DMS153 treated with DMSO at 0.1 percent for 48 hours (cell line): ENCODE results near the gene KCNMB3.
"Not testable (repeated sequence)": the region's sequence is repeated elsewhere in the genome, so short reads cannot be mapped to it uniquely, and the experiment has no call there.

Source experiments
- DNase-seq: peaks from one replicate; lab custom pipeline; 2025; ENCODE audit not compliant: unreplicated experiment; lab: John Stamatoyannopoulos, UW

The KCNMB3 gene

DNA sequence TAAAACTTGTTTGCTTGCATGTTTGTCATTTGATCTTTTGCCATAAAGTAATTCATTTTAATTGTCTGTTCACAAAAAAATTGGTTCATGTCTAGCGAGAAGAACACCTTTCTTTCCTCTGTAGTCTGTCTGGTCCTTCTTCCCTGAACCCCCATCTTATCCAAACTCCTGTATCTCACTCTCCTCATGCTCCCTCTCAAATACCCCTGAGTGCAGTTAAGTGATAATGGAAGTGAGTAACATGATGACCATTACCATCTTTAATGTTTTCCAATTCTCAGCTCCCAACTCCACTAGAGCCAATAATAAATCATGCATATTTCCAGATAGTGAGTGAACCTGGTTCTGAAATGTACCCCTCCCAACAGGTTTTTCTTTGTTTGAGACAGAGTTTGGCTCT is 14.2 kb upstream of the KCNMB3 start:
- DNase-seq: no peak

DNA sequence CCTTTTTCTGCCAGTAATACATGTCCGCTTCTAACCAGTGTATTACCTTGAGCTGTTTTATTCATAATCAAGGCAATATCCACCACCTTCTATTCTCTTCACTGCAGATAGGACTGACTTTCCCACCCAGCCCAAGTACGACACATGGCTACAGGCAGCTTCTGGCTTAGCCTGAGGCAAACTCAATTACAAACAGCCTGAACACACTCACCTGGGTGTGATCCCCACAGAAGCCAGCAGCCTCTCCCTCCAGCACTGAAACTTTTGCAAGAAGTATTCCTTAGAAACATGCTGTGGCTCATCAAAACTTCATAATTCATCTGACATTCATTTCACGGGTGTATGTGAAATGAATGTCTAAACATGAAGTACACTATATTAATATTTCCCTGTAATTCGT is 13.5 kb upstream of the KCNMB3 start:
- no peak for DNase-seq

DNA sequence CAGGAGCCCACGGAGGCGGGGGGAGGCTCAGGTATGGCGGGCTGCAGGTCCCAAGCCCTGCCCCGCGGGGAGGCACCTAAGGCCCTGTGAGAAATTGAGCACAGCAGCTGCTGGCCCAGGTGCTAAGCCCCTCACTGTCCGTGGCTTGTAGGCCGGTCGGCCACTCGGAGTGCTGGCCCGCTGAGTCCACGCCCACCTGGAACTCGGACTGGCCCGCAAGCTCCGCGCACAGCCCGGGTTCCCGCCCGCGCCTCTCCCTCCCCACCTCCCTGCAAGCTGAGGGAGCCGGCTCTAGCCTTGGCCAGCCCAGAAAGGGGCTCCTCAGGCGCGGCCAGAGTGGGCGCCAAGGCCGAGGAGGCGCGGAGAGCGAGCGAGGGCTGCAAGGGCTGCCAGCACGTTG is 12.2 kb upstream of the KCNMB3 start:
- no peak for DNase-seq

DNA sequence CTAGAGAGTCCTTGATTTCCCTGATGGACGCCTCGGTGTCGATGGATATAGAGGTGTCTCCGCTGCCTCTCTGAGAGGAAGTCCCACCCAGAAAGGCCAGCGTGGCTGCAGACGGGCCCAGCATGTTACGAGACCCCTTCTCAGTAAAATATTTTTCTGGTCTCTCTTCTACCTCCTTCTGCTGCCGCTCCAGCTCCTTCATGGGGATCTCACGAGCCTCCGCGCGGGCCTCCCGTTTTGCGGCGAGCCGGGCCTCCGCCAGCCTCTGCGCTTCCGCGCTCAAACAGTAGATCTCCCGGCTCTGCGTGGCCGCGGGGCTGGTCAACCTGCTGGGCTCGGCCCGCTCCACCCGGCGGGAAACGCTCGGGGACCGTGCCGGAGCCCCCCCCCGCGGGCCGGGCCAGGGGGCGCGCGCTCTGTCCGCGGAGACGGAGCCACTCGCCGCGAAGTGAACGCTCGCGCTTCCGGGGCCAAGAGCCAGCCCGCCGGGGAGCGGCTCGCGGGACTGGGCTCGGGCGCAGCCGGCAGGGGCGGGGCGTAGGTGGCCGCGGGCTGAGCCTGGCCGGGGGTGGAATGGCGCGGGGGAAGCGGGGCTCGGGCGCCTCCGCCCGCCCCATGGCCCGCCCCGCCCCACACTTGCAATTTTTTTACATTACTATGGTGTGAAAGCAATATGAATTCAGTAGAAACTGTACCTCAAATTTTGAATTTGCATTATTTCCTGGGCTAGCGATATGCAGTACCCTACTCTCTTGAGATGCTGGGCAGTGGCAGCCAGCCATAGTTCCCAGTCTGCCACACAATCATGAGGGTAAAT is 10.2 kb upstream of the KCNMB3 start:
- DNase-seq: peak; percentile 54

DNA sequence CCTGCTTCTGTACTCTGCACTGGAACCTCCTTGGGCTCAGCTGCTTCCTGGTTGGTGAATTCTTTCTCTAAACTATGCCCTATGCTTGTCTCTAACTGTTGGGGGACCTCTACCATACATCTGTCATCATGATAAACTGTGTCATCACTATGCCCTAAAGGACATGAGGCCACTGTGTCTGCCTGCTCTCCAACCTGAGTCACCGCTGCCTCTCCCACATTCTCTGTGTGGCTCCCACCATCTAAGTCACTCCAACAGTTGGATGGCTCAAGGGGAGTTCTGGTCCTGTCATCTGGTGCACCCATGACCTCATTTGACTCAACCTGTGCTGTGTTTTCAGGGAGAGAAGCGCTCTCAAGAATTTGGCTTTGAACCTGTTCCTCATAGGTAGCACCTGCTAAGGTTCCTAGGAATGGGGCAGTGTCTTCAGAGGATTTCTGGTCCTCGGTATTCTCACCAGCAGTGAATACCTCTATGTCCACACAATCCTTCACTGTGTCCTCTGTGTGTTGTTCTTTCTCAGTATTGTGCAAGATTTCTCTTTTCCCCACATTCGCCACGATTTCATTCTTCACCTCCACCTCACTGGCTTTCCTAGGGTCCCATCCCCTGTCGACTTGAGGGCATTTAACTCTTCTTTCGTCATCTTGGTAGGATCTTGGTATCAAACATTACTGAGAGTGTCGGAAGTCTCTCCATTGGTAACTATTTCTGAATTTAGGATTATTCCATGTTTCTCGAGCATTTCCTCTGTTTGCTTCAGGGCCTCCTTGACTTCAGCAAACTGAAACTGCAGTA is 9.2 kb upstream of the KCNMB3 start:
- not testable (repeated sequence) for DNase-seq

DNA sequence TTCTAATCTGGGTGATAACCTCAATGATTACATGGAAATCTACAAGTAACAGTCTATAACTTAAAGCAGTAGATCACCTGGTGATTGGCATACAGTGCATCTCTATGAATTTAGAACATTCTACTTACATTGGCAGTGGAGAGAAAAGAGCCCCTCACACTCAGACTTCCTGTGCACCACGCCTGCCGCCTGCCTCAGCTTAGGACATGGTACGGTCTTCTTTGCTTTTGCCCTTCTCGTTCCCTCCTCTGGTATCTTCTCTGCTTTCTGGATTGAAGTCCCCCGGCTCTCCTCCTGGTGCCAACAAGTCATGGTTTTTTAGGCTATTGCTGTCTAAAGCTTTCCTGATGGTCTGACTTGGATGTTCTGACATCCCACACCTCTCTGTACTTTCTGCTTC is 7.9 kb upstream of the KCNMB3 start:
- DNase-seq: no peak

DNA sequence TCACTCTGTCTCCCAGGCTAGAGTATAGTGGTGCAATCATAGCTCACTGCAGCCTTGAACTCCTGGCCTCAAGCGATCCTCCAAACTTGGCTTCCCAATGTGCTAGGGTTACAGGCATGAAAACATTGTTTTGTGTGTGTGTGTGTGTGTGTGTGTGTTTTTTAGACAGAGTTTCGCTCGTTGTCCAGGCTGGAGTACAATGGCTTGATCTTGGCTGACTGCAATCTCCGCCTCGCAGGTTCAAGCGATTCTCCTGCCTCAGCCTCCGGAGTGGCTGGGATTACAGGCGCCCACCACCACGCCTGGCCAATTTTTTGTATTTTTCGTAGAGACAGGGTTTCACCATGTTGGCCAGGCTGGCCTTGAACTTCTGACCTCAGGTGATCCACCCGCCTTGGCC is 6.8 kb upstream of the KCNMB3 start:
- DNase-seq: not testable (repeated sequence)

DNA sequence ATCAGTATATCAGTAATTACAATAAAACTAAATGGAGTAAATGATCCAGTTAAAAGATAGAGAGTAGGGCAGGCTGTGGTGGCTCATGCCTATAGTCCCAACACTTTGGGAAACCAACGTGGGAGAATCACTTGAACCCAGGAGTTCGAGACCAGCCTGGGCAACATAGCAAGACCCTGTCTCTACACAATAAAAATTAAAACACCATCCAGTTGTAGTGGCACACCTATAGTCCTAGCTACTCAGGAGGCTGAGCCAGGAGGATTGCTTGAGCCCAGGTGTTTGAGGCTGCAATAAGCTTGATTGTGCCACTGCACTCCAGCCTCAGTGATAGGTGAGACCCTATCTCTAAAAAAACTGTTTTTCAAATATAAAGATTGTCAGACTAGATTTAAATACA is 5.9 kb upstream of the KCNMB3 start:
- no peak for DNase-seq

DNA sequence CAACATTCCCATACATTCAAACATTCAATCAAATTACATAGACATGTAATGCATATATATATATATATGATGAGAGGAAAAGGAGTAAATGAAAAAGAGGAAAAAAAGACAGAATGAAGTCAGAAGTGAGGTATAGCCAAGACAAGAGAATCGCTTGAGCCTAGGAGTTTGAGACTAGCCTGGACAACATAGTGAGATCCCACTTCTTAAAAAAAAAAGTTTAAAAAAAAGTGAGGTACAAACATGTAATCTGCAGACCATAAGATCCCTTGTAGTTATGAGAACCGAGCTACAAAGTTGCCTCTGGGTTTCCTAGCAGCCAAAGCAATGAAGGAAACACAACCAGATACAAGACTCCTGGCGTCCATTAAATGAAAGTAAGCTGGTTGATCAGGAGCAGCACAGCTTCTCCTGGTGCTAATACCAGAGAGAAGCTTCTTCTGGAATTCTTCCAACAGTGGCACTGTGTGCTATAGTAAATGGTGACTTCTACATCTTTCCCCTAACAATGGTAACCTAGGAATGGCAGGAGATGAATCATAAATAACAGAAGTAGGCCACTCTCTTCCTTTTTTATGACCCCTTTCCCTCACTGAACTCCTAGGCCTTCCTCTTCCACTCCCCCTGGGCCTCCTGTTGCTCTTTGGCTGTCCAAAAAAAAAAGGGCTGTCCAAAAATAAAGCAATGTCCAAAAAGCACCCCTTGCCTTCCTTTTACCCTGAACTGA is 3.5 kb downstream of the KCNMB3 start:
- DNase-seq: no peak

DNA sequence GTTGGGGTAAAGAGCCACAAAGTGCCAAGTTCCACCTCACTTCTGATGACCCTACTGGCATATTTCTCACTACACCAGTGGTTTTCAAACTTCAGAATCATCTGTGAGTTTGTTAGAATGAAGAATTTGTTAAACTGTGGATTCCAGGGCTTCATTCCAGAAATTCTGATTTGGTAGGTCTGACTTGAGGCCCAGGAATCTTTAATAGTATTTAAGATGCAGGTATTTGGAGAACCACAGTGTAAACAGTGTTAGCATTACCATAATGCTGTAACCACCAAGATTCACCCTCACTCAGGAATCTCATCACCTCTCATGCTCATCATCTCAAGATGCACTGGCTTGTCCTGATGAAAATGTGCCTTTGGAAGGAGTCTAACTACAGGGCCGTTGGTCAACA is 6.0 kb downstream of the KCNMB3 start:
- DNase-seq: no peak

DNA sequence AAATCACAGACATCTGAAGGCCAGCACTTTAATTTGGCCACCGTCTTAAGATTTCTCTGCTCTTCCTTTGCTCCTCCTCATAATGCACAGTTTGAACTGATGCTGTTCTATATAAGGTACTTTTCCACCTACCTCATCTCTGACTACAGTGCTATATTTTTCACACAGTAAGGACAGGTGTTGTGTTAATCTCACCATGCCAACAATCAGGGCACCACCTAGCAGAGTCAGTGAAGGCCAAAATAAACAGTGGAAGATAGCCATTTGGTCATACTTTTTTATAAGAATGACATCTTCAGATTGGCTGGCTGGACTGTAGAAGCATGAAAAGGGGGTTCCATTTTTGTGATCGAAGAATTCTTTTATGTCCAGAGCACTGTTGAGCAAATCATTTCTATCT is 8.1 kb downstream of the KCNMB3 start:
- not testable (repeated sequence) for DNase-seq

DNA sequence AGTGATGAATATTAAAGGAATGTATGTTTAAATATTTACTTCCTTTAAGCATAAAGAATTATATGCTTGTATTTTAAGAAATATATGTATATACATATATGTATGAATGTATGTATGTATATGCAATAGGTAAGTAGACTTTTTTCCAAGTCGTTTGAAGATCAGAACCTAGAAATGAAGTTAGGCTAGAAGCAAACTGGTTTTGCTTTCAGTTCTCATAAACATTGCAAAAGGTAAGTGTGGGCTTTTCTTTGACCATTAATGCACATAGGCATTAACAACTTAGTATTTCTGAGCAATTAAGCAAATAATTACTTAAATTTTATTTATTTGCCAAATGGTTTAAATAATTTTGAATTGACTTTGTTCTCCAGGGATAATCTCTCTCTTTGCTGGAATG is 10.6 kb downstream of the KCNMB3 start:
- not testable (repeated sequence) for DNase-seq

DNA sequence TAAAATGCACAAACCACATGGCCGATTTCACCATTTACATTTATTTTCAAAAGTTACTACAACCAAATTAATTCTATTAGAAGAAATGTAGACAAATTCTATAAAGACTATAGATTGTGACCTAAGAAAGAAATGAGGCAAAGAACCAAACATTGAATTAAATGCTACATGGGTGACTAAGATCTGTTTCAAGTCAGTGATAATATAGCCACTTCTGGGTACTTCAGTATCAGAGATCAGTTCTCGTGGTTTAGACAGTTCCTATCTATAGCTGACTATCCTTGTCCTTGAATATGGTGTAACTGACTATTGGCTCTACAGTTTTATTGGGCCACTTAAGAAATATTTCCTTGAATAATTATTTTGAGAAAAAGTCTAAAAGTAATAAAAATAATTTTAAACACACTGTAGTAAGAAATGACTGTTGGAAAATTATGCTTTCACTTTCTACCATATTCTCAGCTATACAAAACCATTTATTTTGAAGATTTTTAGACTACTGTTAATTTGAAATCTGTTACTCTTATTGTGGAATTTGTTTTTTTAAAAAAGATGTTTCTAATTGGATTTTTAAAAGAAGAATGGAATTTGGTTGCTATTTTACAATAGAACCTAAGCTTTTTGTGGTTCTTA is 14.1 kb downstream of the KCNMB3 start:
- DNase-seq: no peak

DNA sequence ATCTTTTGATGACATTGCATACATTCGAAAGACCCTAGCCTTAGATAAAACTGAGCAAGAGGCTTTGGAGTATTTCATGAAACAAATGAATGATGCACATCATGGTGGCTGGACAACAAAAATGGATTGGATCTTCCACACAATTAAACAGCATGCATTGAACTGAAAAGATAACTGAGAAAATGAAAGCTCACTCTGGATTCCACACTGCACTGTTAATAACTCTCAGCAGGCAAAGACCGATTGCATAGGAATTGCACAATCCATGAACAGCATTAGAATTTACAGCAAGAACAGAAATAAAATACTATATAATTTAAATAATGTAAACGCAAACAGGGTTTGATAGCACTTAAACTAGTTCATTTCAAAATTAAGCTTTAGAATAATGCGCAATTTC is 16.7 kb downstream of the KCNMB3 start:
- no peak for DNase-seq

DNA sequence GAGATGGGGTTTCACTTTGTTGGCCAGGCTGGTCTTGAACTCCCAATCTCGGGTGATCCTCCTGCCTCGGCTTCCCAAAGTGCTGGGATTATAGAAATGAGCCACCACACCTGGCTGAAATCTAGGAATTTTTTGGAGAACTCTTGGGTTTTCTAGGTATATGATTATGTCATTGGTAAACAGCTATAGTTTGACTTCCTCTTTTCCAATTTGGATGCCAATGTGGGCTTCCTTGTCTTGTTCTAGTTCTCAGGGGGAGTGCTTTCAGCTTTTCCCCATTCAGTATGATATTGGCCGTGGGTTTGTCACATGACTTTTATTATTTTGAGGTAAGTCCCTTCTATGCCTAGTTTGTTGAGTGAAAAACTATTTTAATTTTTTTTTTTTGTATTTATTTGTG is 17.9 kb downstream of the KCNMB3 start:
- no peak for DNase-seq

DNA sequence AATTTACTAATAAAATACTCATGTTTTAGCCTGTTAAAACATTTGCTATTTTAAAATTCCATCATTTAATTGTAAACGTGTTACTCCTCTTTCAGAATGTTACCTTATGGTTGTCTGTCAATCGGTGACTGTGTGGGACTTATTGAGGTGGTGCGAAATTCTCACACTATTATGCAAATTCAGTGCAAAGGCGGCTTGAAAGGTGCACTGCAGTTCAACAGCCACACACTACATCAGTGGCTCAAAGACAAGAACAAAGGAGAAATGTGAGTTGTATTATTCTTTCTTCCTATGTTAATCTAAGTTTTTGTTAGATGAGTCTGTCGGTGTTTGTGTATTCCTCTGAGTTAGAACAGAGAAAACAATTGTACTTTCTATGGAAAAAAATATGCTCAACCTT is 21.7 kb downstream of the KCNMB3 start:
- DNase-seq: no peak

DNA sequence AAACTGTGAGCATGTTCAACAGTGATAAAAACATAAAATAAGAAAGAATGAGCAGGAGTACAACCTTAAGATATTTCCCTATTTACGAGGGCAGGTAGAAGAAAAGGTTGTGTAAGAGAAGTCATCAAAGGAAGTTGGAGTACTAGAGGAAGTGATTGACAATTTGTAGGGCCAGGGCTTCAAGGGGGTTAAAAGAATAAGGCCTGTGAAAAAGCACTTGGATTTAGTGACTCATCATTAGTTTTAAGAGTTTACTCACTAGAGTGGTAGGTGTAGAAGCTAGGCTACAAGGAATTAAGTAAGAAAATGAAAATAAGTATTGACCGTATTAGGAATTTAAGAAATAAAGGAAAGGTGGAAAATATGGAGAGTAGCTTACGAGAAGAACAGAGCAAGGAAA is 23.6 kb downstream of the KCNMB3 start:
- DNase-seq: no peak

DNA sequence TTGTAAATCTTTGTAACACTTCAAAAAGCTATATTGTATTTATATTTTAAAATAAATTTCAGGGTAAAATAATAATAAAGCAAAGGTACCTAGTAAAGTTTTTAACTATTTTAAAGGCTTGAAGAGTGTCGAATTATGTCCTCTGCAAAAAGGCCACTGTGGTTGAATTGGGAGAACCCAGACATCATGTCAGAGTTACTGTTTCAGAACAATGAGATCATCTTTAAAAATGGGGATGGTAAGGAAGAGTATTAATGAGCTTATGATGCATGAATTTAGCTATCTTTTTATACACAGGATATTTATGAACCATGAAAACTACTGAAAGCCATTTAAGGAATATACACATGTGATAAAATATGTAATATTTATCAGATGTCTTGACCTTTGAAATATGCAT is 26.3 kb downstream of the KCNMB3 start:
- no peak for DNase-seq

DNA sequence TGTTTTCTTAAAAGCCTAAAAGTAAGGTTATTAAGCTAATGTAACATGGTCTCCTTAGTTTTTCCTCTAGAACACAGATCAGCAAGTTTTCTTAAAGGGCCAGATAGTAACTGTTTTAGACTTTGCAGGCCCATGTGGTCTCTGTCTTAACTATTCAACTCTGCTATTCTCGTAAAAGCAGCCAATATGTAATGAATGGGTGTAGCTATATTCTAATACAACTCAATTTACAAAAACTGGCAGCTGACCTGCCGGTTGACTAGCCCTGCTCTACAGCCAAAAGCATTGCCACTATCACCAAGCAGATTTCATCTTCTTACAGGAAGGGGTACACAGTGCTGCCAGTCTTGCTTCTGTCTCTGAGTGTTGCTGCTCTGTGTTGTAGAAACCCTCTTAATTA is 27.4 kb downstream of the KCNMB3 start:
- DNase-seq: no peak

DNA sequence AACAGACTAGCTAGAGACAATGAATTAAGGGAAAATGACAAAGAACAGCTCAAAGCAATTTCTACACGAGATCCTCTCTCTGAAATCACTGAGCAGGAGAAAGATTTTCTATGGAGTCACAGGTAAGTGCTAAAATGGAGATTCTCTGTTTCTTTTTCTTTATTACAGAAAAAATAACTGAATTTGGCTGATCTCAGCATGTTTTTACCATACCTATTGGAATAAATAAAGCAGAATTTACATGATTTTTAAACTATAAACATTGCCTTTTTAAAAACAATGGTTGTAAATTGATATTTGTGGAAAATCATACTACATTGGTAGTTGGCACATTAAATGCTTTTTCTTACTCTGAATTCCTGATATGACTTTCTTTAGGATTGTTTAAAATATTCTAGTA is 32.7 kb downstream of the KCNMB3 start:
- not testable (repeated sequence) for DNase-seq

DNA sequence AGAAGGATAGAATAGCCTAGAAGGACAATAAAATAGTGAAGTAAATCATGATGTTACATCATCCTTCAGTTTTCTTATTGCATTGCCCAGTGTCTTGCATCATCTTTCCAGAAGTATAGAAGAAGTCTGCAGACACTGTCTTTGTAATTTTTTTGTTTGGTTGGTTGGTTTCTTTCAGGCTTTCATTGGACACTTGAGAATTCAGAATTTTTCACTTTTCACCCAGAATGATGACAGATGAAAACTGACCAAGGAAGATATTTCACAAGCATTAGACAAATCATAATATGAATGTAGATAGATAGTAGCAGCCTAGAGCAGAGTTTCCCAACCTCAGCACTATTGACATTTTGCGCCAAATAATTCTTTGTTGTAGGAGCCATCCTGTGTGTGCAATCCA is 35.4 kb downstream of the KCNMB3 start:
- DNase-seq: not testable (repeated sequence)
